AG04450 (cell line): ENCODE results near the gene CD164. TPM values are rescaled to one million over a fixed set of nuclear protein-coding genes. Genes with fewer than 3 reads are reported as not detected.

ENCODE experiments used
- CTCF ChIA-PET: fragments of 300-600, 350-600 bp; formaldehyde crosslinking; extraction: SDS; loops from one replicate; lab custom pipeline; 2022; ENCODE audit warnings: antibody characterized with exemption, inconsistent platforms; lab: Charles Lee
- POLR2A ChIA-PET: fragments of 350-600 bp; formaldehyde crosslinking; extraction: SDS; loops from one replicate; lab custom pipeline; 2021; ENCODE audit warnings: antibody characterized with exemption, inconsistent platforms; lab: Yijun Ruan, JAX
- DNase-seq: peaks from one replicate; pipeline ENCODE4 v3.0.0-alpha.2; 2011; ENCODE audit warnings: low read depth, low spot score
- H3K27ac ChIP-seq: one replicate; pipeline ENCODE4 v1.5.1; 2012; ENCODE audit warnings: low read depth, low read length, control low read depth
- H3K27me3 ChIP-seq: one replicate; pipeline ENCODE4 v1.6.0; 2012; ENCODE audit warnings: low read length; ENCODE audit not compliant: control insufficient read depth, insufficient read depth
- H3K4me3 ChIP-seq: 2 replicates; pipeline ENCODE4 v1.5.1; 2011; ENCODE audit warnings: mild to moderate bottlenecking, low read depth, low read length, control low read depth
- H3K9me3 ChIP-seq: 2 replicates; pipeline ENCODE4 v1.5.1; 2012; ENCODE audit warnings: low read length; ENCODE audit not compliant: control insufficient read depth, insufficient read depth
- polyA plus RNA-seq: library from polyadenylated mRNA; depleted of rRNA; stranded (reverse); fragments of >200 nt; gene quantifications from 2 replicates; pipeline ENCODE4 v1.2.3, GENCODE V29; 2011
- TF ChIP-seq, protein P1 (sequence below): IDR thresholded peaks from 2 replicates; pipeline ENCODE4 v1.5.1; 2011; ENCODE audit warnings: low read depth, low read length, control low read depth, inconsistent platforms

Gene CD164
- polyA plus RNA-seq, 1 experiment: 383 TPM

DNA sequence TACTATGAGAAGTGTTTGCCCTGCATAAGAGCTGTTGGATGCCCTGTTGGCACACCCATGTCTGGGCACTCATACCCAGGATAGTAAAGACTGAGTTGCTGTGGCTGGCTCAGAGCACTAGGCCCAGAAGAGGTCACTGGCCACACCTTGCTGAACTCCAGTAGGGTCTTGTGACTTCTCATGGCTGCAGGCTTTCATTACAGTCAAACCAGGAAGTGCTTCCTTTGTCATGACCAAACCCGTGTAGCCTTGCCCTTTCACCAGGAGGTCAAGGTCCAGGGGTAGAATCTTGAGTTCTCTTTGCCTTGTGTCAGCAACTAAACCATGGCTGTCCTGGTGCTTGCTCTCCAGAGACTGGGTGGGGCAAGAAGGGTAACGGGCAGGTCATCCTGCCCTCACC is 49.5 kb downstream of the CD164 start:
- Histone ChIP-seq H3K9me3 (no peaks in the 10 kb centered on the region; the same call in 1 of the 2 replicates), H3K27ac (no peak overlapping the region), H3K27me3 (no peaks in the 10 kb centered on the region), H3K4me3 (no peak overlapping the region)
- CTCF ChIA-PET: no interaction called here
- POLR2A ChIA-PET: no interaction called here
- no peak for DNase-seq
- TF ChIP-seq, protein P1, sequence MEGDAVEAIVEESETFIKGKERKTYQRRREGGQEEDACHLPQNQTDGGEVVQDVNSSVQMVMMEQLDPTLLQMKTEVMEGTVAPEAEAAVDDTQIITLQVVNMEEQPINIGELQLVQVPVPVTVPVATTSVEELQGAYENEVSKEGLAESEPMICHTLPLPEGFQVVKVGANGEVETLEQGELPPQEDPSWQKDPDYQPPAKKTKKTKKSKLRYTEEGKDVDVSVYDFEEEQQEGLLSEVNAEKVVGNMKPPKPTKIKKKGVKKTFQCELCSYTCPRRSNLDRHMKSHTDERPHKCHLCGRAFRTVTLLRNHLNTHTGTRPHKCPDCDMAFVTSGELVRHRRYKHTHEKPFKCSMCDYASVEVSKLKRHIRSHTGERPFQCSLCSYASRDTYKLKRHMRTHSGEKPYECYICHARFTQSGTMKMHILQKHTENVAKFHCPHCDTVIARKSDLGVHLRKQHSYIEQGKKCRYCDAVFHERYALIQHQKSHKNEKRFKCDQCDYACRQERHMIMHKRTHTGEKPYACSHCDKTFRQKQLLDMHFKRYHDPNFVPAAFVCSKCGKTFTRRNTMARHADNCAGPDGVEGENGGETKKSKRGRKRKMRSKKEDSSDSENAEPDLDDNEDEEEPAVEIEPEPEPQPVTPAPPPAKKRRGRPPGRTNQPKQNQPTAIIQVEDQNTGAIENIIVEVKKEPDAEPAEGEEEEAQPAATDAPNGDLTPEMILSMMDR: no peak

DNA sequence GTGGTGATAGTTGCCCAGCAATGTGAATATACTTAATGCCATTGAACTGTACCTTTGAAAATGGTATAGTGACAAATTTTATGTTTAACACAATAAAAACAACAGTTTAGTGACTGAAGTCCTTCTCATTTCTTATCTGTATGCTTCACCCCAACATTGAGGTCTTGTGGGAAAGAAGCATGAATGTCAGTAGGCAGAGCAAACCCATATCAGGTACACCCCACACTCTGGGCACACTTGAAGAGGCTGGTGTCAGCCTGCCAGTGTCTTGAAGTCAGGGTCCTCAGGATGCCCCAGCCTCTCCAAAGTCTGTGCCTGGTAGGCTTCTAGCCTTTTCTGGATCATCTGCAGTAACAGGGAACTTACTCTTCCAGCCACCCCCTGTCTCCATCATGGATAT is 51.2 kb downstream of the CD164 start:
- Histone ChIP-seq H3K9me3 (no peaks in the 10 kb centered on the region; the same call in 1 of the 2 replicates), H3K4me3 (no peak overlapping the region), H3K27ac (no peak overlapping the region), H3K27me3 (no peaks in the 10 kb centered on the region)
- POLR2A ChIA-PET: no interaction called here
- DNase-seq: no peak
- TF ChIP-seq, protein P1: no peak
- CTCF ChIA-PET: no interaction called here

DNA sequence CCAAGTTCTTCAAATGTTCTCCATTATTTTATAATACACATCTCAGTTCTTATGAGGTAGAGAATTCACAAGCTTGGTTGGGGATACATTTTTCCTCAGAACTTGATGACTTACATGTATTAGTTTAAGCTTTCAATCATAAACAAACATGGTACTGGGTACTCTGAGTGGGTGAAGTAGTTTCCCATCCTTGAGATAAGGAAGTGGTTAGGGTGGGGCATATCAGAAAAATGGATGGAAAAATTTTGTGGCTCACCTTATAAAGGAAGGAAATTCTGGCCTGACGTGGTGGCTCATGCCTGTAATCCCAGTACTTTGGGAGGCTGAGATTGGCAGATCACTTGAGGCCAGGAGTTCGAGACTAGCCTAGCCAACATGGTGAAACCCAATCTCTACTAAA is 52.0 kb downstream of the CD164 start:
- Histone ChIP-seq H3K27me3 (no peaks in the 10 kb centered on the region), H3K9me3 (no peaks in the 10 kb centered on the region; the same call in 1 of the 2 replicates), H3K27ac (no peak overlapping the region), H3K4me3 (no peak overlapping the region)
- ChIA-PET CTCF (interaction anchor here (0.6 to 0.7 kb wide), 2 partner anchors 40 kb away, joined by 3 to 4 read pairs; no protein-coding TSS in a partner anchor), POLR2A (no interaction called here)
- TF ChIP-seq, protein P1: no peak
- no peak for DNase-seq

DNA sequence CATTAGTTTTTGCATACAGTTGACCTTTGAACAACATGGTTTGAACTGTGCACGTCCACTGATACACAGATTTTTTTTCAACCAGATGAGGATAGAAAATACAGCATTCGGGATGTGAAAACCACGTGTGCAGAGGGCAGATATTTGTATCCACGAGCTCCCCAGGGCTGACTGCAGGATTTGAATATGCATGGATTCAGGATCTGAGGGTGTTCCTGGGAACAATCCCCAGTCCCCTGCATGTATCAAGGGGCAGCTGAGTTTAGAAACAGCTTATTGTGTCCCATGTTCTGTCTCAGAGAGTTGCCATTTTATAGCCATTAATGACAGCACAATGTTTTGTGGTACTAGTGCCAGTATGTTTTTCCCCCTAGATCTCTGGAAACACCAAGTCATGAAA is 53.6 kb downstream of the CD164 start:
- Histone ChIP-seq H3K27me3 (peaks cover 4% of the 10 kb centered on the region), H3K4me3 (no peak overlapping the region), H3K27ac (no peak overlapping the region), H3K9me3 (no peaks in the 10 kb centered on the region; the same call in 1 of the 2 replicates)
- ChIA-PET CTCF (interaction anchor here (1.4 kb wide), 1 partner anchor 141 kb away, joined by 3 read pairs; no protein-coding TSS in a partner anchor), POLR2A (no interaction called here)
- no peak for DNase-seq
- TF ChIP-seq, protein P1: no peak

DNA sequence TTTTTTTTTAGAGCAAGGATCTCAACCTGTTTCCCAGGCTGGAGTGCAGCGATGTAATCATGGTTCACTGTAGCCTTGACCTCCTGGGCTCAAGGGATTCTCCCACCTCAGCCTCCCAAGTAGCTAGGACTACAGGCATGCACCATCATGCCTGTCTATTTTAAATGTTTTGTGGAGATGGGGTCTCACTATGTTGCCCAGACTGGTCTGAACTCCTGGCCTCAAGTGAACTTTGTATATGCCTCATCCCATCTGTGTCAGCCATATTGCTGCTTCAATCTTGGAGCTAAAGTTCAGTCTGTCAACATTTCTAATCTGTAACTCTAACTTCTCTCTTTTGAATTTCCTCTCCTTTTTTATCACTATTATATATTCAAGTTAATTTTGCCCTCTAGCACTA is 54.3 kb downstream of the CD164 start:
- peaks cover 4% of the 10 kb centered on the region for H3K27me3 ChIP-seq
- no peak for DNase-seq
- ChIA-PET POLR2A (no interaction called here), CTCF (interaction anchor here (1.4 kb wide), 1 partner anchor 140 kb away, joined by 3 read pairs; no protein-coding TSS in a partner anchor)
- no peaks in the 10 kb centered on the region; the same call in 1 of the 2 replicates for H3K9me3 ChIP-seq
- TF ChIP-seq, protein P1: no peak
- H3K27ac ChIP-seq: no peak overlapping the region
- no peak overlapping the region for H3K4me3 ChIP-seq
